Ovary (tissue), 9 donors: ENCODE data around the gene TOR1AIP2. TPM values are rescaled to one million over a fixed set of nuclear protein-coding genes. Genes with fewer than 3 reads are reported as not detected.
"Not testable (repeated sequence)": the region's sequence is repeated elsewhere in the genome, so short reads cannot be mapped to it uniquely, and the experiment has no call there.

Source experiments
- DNase-seq, 5 donors: peaks; one replicate each; pipeline ENCODE4 v3.0.0-alpha.2; 2019 to 2020
- H3K27ac ChIP-seq, 2 donors: fragments of 200-600 bp; one replicate each; pipeline versions ENCODE4 v1.5.1 to v1.8.0; 2019 to 2022
- H3K27me3 ChIP-seq: fragments of 200-600 bp; one replicate; pipeline ENCODE4 v1.8.0; 2022
- H3K36me3 ChIP-seq: fragments of 200-600 bp; sonication (generic); one replicate; pipeline ENCODE4 v1.5.1; 2019
- H3K4me1 ChIP-seq: one replicate; pipeline ENCODE4 v1.8.1; 2013; ENCODE audit warnings: mild to moderate bottlenecking, moderate library complexity; ENCODE audit not compliant: insufficient read depth
- H3K4me3 ChIP-seq: fragments of 200-600 bp; sonication (generic); one replicate; pipeline ENCODE4 v1.5.1; 2017
- H3K9me3 ChIP-seq, 2 donors: fragments of 200-600 bp in 1 of 2; sonication (generic) in 1 of 2; one replicate each; pipeline versions ENCODE4 v1.5.1 to v1.8.1; 2013 to 2019; ENCODE audit warnings: mild to moderate bottlenecking in 1 of 2, moderate library complexity in 1 of 2
- CTCF ChIP-seq, 3 donors: fragments of 450-650 bp in 2 of 3; fragments of 200-600 bp in 1 of 3; IDR thresholded peaks; one replicate each; pipeline versions ENCODE4 v1.5.1 to v1.8.0; 2016 to 2022; ENCODE audit warnings: antibody characterized with exemption in 3 of 3, mild to moderate bottlenecking in 1 of 3
- EP300 ChIP-seq: sonication (generic); formaldehyde crosslinking; IDR thresholded peaks from one replicate; pipeline ENCODE4 v1.6.1; 2017; ENCODE audit warnings: antibody characterized with exemption
- POLR2A ChIP-seq: fragments of 450-650 bp; IDR thresholded peaks from one replicate; pipeline ENCODE4 v1.6.1; 2017; ENCODE audit warnings: antibody characterized with exemption, mild to moderate bottlenecking, moderate library complexity
- WGBS, 3 donors: extraction: QIAGEN DNeasy Blood & Tissue Kit in 1 of 3; methylation state at CpG; one replicate each; pipeline versions ENCODE4 v1.1.5 to v1.1.7; 2013 to 2017; 5-methylcytosine and 5-hydroxymethylcytosine counted together
- intact Hi-C, 4 donors: fragments of 100-400 bp; cut with DNase I; formaldehyde crosslinking; loops; one replicate each; pipeline versions ENCODE4 v1.11.0 to v1.15.1; 2022 to 2023
- polyA plus RNA-seq, 2 donors: library from polyadenylated mRNA; stranded (reverse); fragments of 200-250 nt in 1 of 2; fragments of 350-450 nt in 1 of 2; fragmentation: Illumina TruSeq in 1 of 2; extraction: RNeasy Lipid Tissue Mini Kit (QIAGEN cat#74804) in 1 of 2; gene quantifications; one replicate each; pipeline ENCODE4 v1.2.3, GENCODE V29; 2013 to 2014
- total RNA-seq, 7 donors: library from RNA; depleted of rRNA in 2 of 7; stranded (reverse); fragments of >200 nt in 2 of 7; fragmentation: NEBNext Ultra II Directional in 3 of 7; extraction: Animal tissue kit (Norgen Biotek cat#: 25700) in 3 of 7; gene quantifications; one replicate each; pipeline versions ENCODE4 v1.1.0 to v1.2.4, GENCODE V29; 2016 to 2023
- donor health status: DM: no; HTN: no; CAD: no; lungs with moderate emphysema.
- donor health status: DM: no; HTN: no; CAD: no.
- donor health status: Bipolar disorder and iron deficiency.
- donor health status: DM: yes; HTN: yes; CAD: no.
- donor health status: DM: no; HTN: no; CAD: no.
- donor health status: DM: yes; HTN: yes; CAD: no.

Gene TOR1AIP2
- total and polyA plus RNA-seq, 9 donors: 9.7 to 89.7 (median 70.4) TPM

GRCh38 chr1:179807291-179807690 is 70.3 kb downstream of the TOR1AIP2 start:
- no peaks in the 10 kb centered on the region for H3K9me3 ChIP-seq
- peaks cover 3% of the 10 kb centered on the region for H3K4me1 ChIP-seq
- no peak for DNase-seq
- no peaks in the 10 kb centered on the region for H3K27me3 ChIP-seq
- H3K4me3 ChIP-seq: no peak overlapping the region
- intact Hi-C loops: loop anchor here in 1 of 4 donors (5.0 kb wide), 1 partner anchor 100 kb away; no protein-coding TSS in a partner anchor
- WGBS, 3 donors: 89 to 93% (median 92%) methylated on average over 9 of the region's 9 CpGs
- no peak for TF ChIP-seq CTCF (IDR thresholded peaks at IDR 0.05)
- TF ChIP-seq EP300: no peak
- H3K27ac ChIP-seq: no peak overlapping the region
- no peaks in the 10 kb centered on the region for H3K36me3 ChIP-seq

- 87 to 92% (median 90%) methylated on average over 4 of the region's 4 CpGs for WGBS, 3 donors
- H3K9me3 ChIP-seq: no peaks in the 10 kb centered on the region
Observed at GRCh38 chr1:179806333-179806732, 71.3 kb downstream of the TOR1AIP2 start.

GRCh38 chr1:179805291-179806195 is 72.1 kb downstream of the TOR1AIP2 start:
- Histone ChIP-seq H3K27me3 (no peaks in the 10 kb centered on the region), H3K9me3 (no peaks in the 10 kb centered on the region), H3K36me3 (no peaks in the 10 kb centered on the region), H3K4me1 (no peaks in the 10 kb centered on the region), H3K27ac (no peak overlapping the region), H3K4me3 (no peak overlapping the region)
- 88 to 93% (median 89%) methylated on average over 19 of the region's 19 CpGs for WGBS, 3 donors
- intact Hi-C loops: loop anchor here in 1 of 4 donors (5.0 kb wide), 1 partner anchor 98 kb away; no protein-coding TSS in a partner anchor
- DNase-seq: no peak
- no peak for TF ChIP-seq EP300
- TF ChIP-seq POLR2A: no peak
- TF ChIP-seq CTCF (IDR thresholded peaks at IDR 0.05): no peak

More at GRCh38 chr1:179806333-179806732, 71.3 kb downstream of the TOR1AIP2 start:
- H3K4me3 ChIP-seq: no peak overlapping the region
- no peak overlapping the region for H3K27ac ChIP-seq
- no peaks in the 10 kb centered on the region for H3K36me3 ChIP-seq
- DNase-seq: no peak
- intact Hi-C loops: loop anchor here in 1 of 4 donors (5.0 kb wide), 1 partner anchor 99 kb away; no protein-coding TSS in a partner anchor
- no peaks in the 10 kb centered on the region for H3K27me3 ChIP-seq
- no peak for TF ChIP-seq EP300
- TF ChIP-seq CTCF (IDR thresholded peaks at IDR 0.05): no peak
- TF ChIP-seq POLR2A: no peak
- H3K4me1 ChIP-seq: no peaks in the 10 kb centered on the region

- DNase-seq: not testable (repeated sequence)
- WGBS, 3 donors: 95 to 99% (median 98%) methylated on average over 2 of the region's 2 CpGs
Observed at GRCh38 chr1:179804417-179804816, 73.2 kb downstream of the TOR1AIP2 start.

GRCh38 chr1:179803918-179804317 is 73.7 kb downstream of the TOR1AIP2 start:
- 73 to 93% (median 78%) methylated on average over 1 of the region's 1 CpG for WGBS, 3 donors

More at GRCh38 chr1:179804417-179804816, 73.2 kb downstream of the TOR1AIP2 start:
- intact Hi-C loops, H3K27ac ChIP-seq, H3K36me3 ChIP-seq, H3K9me3 ChIP-seq, H3K4me3 ChIP-seq, H3K4me1 ChIP-seq, H3K27me3 ChIP-seq: not testable (repeated sequence)

More at GRCh38 chr1:179803918-179804317, 73.7 kb downstream of the TOR1AIP2 start:
- intact Hi-C loops: no loop called here
- Histone ChIP-seq H3K4me3 (no peak overlapping the region), H3K4me1 (no peaks in the 10 kb centered on the region), H3K36me3 (no peaks in the 10 kb centered on the region), H3K27me3 (no peaks in the 10 kb centered on the region), H3K9me3 (no peaks in the 10 kb centered on the region), H3K27ac (no peak overlapping the region)
- TF ChIP-seq POLR2A: no peak
- no peak for TF ChIP-seq CTCF (IDR thresholded peaks at IDR 0.05)
- no peak for TF ChIP-seq EP300
- DNase-seq: no peak
